ENCODE measurements around the gene SIAH2.

SIAH2 gene

GRCh38 chr3:150736903-150737832 lies 25.8 kb downstream of the SIAH2 start:
- TF ChIP-seq CTCF (IDR thresholded peaks at IDR 0.05; ENCODE audit: insufficient read depth, low read depth, low read length, missing control alignments), result no peak
- no peak overlapping the region for H3K4me3 ChIP-seq (ENCODE audit: low read length)
- no peak for DNase-seq (ENCODE audit: low read depth)

- TF ChIP-seq CTCF (IDR thresholded peaks at IDR 0.05; ENCODE audit: insufficient read depth, low read depth, low read length, missing control alignments), result no peak
- DNase-seq (ENCODE audit: low read depth), result peak; percentile 74
- no peak overlapping the region for H3K4me3 ChIP-seq (ENCODE audit: low read length)
These were observed 26.7 kb downstream of the SIAH2 start for GRCh38 chr3:150736316-150736719.

- no peak for DNase-seq (ENCODE audit: low read depth)
- H3K4me3 ChIP-seq (ENCODE audit: low read length), result no peak overlapping the region
- no peak for TF ChIP-seq CTCF (IDR thresholded peaks at IDR 0.05; ENCODE audit: insufficient read depth, low read depth, low read length, missing control alignments)
These were observed 28.2 kb downstream of the SIAH2 start for GRCh38 chr3:150734795-150735119.

- peak; percentile 95 for DNase-seq (ENCODE audit: low read depth)
- H3K4me3 ChIP-seq (ENCODE audit: low read length), result no peak overlapping the region
- TF ChIP-seq CTCF (IDR thresholded peaks at IDR 0.05; ENCODE audit: insufficient read depth, low read depth, low read length, missing control alignments), result no peak
These were observed 28.8 kb downstream of the SIAH2 start for GRCh38 chr3:150733936-150734794.

GRCh38 chr3:150733373-150733935 lies 29.5 kb downstream of the SIAH2 start:
- TF ChIP-seq CTCF (IDR thresholded peaks at IDR 0.05; ENCODE audit: insufficient read depth, low read depth, low read length, missing control alignments), result no peak
- no peak overlapping the region for H3K4me3 ChIP-seq (ENCODE audit: low read length)

GRCh38 chr3:150729682-150730360 lies 33.1 kb downstream of the SIAH2 start:
- no peak for DNase-seq (ENCODE audit: low read depth)

More at GRCh38 chr3:150733373-150733935, 29.5 kb downstream of the SIAH2 start:
- DNase-seq (ENCODE audit: low read depth), result peak; percentile 27

More at GRCh38 chr3:150729682-150730360, 33.1 kb downstream of the SIAH2 start:
- TF ChIP-seq CTCF (IDR thresholded peaks at IDR 0.05; ENCODE audit: insufficient read depth, low read depth, low read length, missing control alignments), result no peak
- H3K4me3 ChIP-seq (ENCODE audit: low read length), result no peak overlapping the region

Data from epithelial cell of esophagus (primary cell).